Liver (tissue), 9 donors: ENCODE data around the gene CAV1. TPM values are rescaled to one million over a fixed set of nuclear protein-coding genes. Genes with fewer than 3 reads are reported as not detected.
A peak's percentile ranks its signal among the peaks of the same experiment; 100 is the strongest.

Experiments
- DNase-seq: peaks from one replicate; pipeline ENCODE4 v3.0.0-alpha.2; 2017; ENCODE audit warnings: low spot score
- H3K27ac ChIP-seq, 2 donors: one replicate each; pipeline ENCODE4 v1.7.0; 2013; ENCODE audit warnings: inconsistent platforms in 2 of 2, low read length in 2 of 2, control low read depth in 1 of 2, low read depth in 1 of 2, mild to moderate bottlenecking in 1 of 2
- H3K27me3 ChIP-seq, 4 donors: one replicate each; pipeline versions ENCODE4 v1.6.1 to v1.7.0; 2013; ENCODE audit warnings: low read length in 3 of 4, inconsistent platforms in 1 of 4, mild to moderate bottlenecking in 1 of 4, moderate library complexity in 1 of 4; ENCODE audit not compliant: control insufficient read depth in 4 of 4, insufficient read depth in 4 of 4
- H3K36me3 ChIP-seq, 4 donors: one replicate each; pipeline versions ENCODE4 v1.6.1 to v1.7.0; 2013; ENCODE audit warnings: low read length in 3 of 4, mild to moderate bottlenecking in 3 of 4, low read depth in 1 of 4, moderate library complexity in 1 of 4; ENCODE audit not compliant: control insufficient read depth in 4 of 4, insufficient read depth in 3 of 4
- H3K4me1 ChIP-seq, 4 donors: one replicate each; pipeline versions ENCODE4 v1.6.1 to v1.7.0; 2013; ENCODE audit warnings: low read length in 3 of 4, mild to moderate bottlenecking in 3 of 4, moderate library complexity in 1 of 4; ENCODE audit not compliant: control insufficient read depth in 4 of 4, insufficient read depth in 4 of 4
- H3K4me3 ChIP-seq, 3 donors: one replicate each; pipeline versions ENCODE4 v1.6.1 to v1.7.0; 2013; ENCODE audit warnings: low read length in 3 of 3, control low read depth in 1 of 3, low read depth in 1 of 3, mild to moderate bottlenecking in 1 of 3
- H3K9ac ChIP-seq, 2 donors: one replicate each; pipeline ENCODE4 v1.7.0; 2013; ENCODE audit warnings: low read length in 2 of 2, mild to moderate bottlenecking in 2 of 2, moderate library complexity in 2 of 2, control low read depth in 1 of 2, low read depth in 1 of 2
- H3K9me3 ChIP-seq, 4 donors: one replicate each; pipeline versions ENCODE4 v1.6.1 to v1.7.0; 2013; ENCODE audit warnings: low read length in 3 of 4; ENCODE audit not compliant: control insufficient read depth in 4 of 4
- ATF3 ChIP-seq: IDR thresholded peaks from 2 replicates; pipeline ENCODE4 v1.6.1; 2016; ENCODE audit warnings: antibody characterized with exemption
- FOXA1 ChIP-seq: IDR thresholded peaks from 2 replicates; pipeline ENCODE4 v1.6.1; 2016; ENCODE audit warnings: antibody characterized with exemption
- FOXA2 ChIP-seq: IDR thresholded peaks from 2 replicates; pipeline ENCODE4 v1.6.1; 2016; ENCODE audit warnings: antibody characterized with exemption
- GABPA ChIP-seq, 2 donors: IDR thresholded peaks in 1 of 2; conservative IDR thresholded peaks in 1 of 2; 2 replicates each; pipeline ENCODE4 v1.6.1; 2016; ENCODE audit warnings: antibody characterized with exemption in 2 of 2, mild to moderate bottlenecking in 1 of 2, moderate library complexity in 1 of 2
- HNF4A ChIP-seq, 2 donors: conservative IDR thresholded peaks; 2 replicates each; pipeline ENCODE4 v1.6.1; 2016; ENCODE audit warnings: antibody characterized with exemption in 2 of 2, mild to moderate bottlenecking in 2 of 2
- HNF4G ChIP-seq: IDR thresholded peaks from 2 replicates; pipeline ENCODE4 v1.6.1; 2016; ENCODE audit warnings: antibody characterized with exemption
- JUND ChIP-seq, 2 donors: IDR thresholded peaks; 2 replicates each; pipeline ENCODE4 v1.6.1; 2016; ENCODE audit warnings: antibody characterized with exemption in 2 of 2
- MAX ChIP-seq: IDR thresholded peaks from 2 replicates; pipeline ENCODE4 v1.6.1; 2016; ENCODE audit warnings: antibody characterized with exemption
- NR2F2 ChIP-seq: IDR thresholded peaks from 2 replicates; pipeline ENCODE4 v1.6.1; 2016; ENCODE audit warnings: antibody characterized with exemption
- RAD21 ChIP-seq, 2 donors: IDR thresholded peaks; 2 replicates each; pipeline ENCODE4 v1.6.1; 2016; ENCODE audit warnings: antibody characterized with exemption in 2 of 2, mild to moderate bottlenecking in 2 of 2
- REST ChIP-seq: IDR thresholded peaks from 2 replicates; pipeline ENCODE4 v1.6.1; 2016; ENCODE audit warnings: antibody characterized with exemption, mild to moderate bottlenecking
- RXRA ChIP-seq, 2 donors: IDR thresholded peaks; 2 replicates each; pipeline ENCODE4 v1.6.1; 2017 to 2018; ENCODE audit warnings: antibody characterized with exemption in 2 of 2, mild to moderate bottlenecking in 1 of 2
- SP1 ChIP-seq: IDR thresholded peaks from 2 replicates; pipeline ENCODE4 v1.6.1; 2018; ENCODE audit warnings: antibody characterized with exemption, mild to moderate bottlenecking
- TAF1 ChIP-seq: conservative IDR thresholded peaks from 2 replicates; pipeline ENCODE4 v1.6.1; 2016; ENCODE audit warnings: antibody characterized with exemption, mild to moderate bottlenecking
- ZBTB33 ChIP-seq: IDR thresholded peaks from 2 replicates; pipeline ENCODE4 v1.6.1; 2016; ENCODE audit warnings: antibody characterized with exemption
- WGBS: extraction: QIAGEN DNeasy Blood & Tissue Kit; methylation state at CpG from one replicate; pipeline ENCODE4 v1.1.7; 2013; 5-methylcytosine and 5-hydroxymethylcytosine counted together
- polyA plus RNA-seq, 2 donors: library from polyadenylated mRNA; stranded (reverse) in 1 of 2; unstranded in 1 of 2; fragments of 200-250 nt in 1 of 2; fragments of >200 nt in 1 of 2; fragmentation: Nextera tagmentation in 1 of 2; extraction: Ambion mirVana in 1 of 2; gene quantifications; one replicate each; pipeline versions ENCODE4 v1.2.1 to v1.2.3, GENCODE V29; 2013 to 2015
- total RNA-seq, 2 donors: library from RNA; depleted of rRNA; stranded (reverse); fragments of >200 nt; gene quantifications; one replicate each; pipeline ENCODE4 v1.2.3, GENCODE V29; 2014
- donor health status: healthy.
- donor health status: healthy.
- donor health status: healthy.
- donor health status: healthy.
- donor health status: healthy.

The CAV1 gene
- total and polyA plus RNA-seq, 4 donors: 9.9 to 13.4 (median 11.6) TPM

- TF ChIP-seq ATF3 (no peak), FOXA1 (no peak)
Measured at GRCh38 chr7:116501425-116502167, 23.2 kb upstream of the CAV1 start (continued).

GRCh38 chr7:116502201-116503096 lies 22.4 kb upstream of the CAV1 start:
- 57% methylated on average over 2 of the region's 2 CpGs for WGBS
- DNase-seq: no peak
- TF ChIP-seq HNF4A (conservative IDR thresholded peaks at IDR 0.05) (peak; percentile 71 to 72), SP1 (peak; percentile 45), ATF3 (no peak)
- H3K9me3 ChIP-seq: no peaks in the 10 kb centered on the region
- peak overlapping the region; percentile 91 to 92 for H3K27ac ChIP-seq
- H3K4me1 ChIP-seq: peaks cover 0 to 30% (median 13%) of the 10 kb centered on the region in 4 donors
- no peak overlapping the region for H3K4me3 ChIP-seq
- peaks cover 0 to 7% (median 0%) of the 10 kb centered on the region in 4 donors for H3K36me3 ChIP-seq
- no peak overlapping the region for H3K9ac ChIP-seq
- H3K27me3 ChIP-seq: no peaks in the 10 kb centered on the region

GRCh38 chr7:116503835-116504234 lies 21.0 kb upstream of the CAV1 start:
- no peak overlapping the region for H3K4me3 ChIP-seq
- H3K9me3 ChIP-seq: no peaks in the 10 kb centered on the region
- no peaks in the 10 kb centered on the region for H3K27me3 ChIP-seq
- H3K36me3 ChIP-seq: peaks cover 0 to 7% (median 1%) of the 10 kb centered on the region in 4 donors
- TF ChIP-seq SP1: no peak
- H3K4me1 ChIP-seq: peaks cover 0 to 30% (median 13%) of the 10 kb centered on the region in 4 donors
- no peak overlapping the region for H3K9ac ChIP-seq
- no peak for DNase-seq
- H3K27ac ChIP-seq: no peak overlapping the region

- H3K27ac ChIP-seq: no peak overlapping the region
- peaks cover 0 to 22% (median 11%) of the 10 kb centered on the region in 4 donors for H3K4me1 ChIP-seq
- peaks cover 0 to 7% (median 1%) of the 10 kb centered on the region in 4 donors for H3K36me3 ChIP-seq
- 70% methylated on average over 2 of the region's 2 CpGs for WGBS
- no peaks in the 10 kb centered on the region for H3K9me3 ChIP-seq
- H3K4me3 ChIP-seq: no peak overlapping the region
- H3K27me3 ChIP-seq: no peaks in the 10 kb centered on the region
- no peak overlapping the region for H3K9ac ChIP-seq
- no peak for DNase-seq
- TF ChIP-seq HNF4G: no peak
- no peak for TF ChIP-seq FOXA2
- no peak for TF ChIP-seq GABPA (IDR thresholded peaks at IDR 0.05 in 1 of 2, conservative IDR thresholded peaks at IDR 0.05 in 1 of 2)
- no peak for TF ChIP-seq REST
- TF ChIP-seq MAX: no peak
- TF ChIP-seq SP1: no peak
- TF ChIP-seq JUND (IDR thresholded peaks at IDR 0.05): no peak
- TF ChIP-seq NR2F2: no peak
- TF ChIP-seq HNF4A (conservative IDR thresholded peaks at IDR 0.05): no peak
- TF ChIP-seq TAF1: no peak
- TF ChIP-seq RAD21 (IDR thresholded peaks at IDR 0.05): no peak
- TF ChIP-seq RXRA (IDR thresholded peaks at IDR 0.05): no peak
- no peak for TF ChIP-seq ATF3
- TF ChIP-seq ZBTB33: no peak
Measured at GRCh38 chr7:116505278-116505677, 19.6 kb upstream of the CAV1 start.
